Hematopoietic multipotent progenitor cell treated with erythropoietin and hydrocortisone succinate and interleukin-3 and kit ligand, for 8 days (in vitro differentiated cells): ENCODE data around the gene TSNAXIP1.

Source experiments
- DNase-seq: peaks from one replicate; pipeline ENCODE4 v3.0.0-alpha.2; 2015

TSNAXIP1 gene

DNA sequence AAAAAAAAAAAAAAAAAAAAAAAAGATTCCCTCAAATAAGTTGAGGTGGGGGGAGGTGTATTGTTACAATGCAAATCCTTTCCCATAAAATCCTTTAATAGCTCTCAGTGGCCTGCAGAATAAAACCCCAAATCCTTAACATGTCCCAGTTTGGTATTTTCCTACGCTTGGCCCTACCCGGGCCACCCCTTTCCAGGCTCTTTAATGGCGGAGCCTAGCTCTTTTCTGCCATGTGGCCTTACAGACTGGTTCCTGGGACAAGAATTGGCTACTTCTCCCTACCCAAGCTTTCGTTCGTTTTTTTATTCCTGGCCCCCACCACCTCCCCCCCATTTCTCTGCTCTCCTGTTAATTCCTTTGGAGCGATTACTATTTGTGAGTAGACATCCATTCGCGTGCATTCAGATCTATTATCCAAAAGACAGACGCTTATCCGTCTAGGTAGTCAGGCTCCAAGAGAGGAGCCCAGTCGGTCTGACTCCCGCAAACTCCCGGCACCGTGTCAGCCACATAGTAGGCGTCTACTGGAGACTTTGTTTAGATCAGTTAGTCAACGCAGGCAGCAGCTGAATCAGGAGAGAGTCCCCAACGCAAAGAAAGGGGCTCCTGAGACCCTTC, 34.6 kb downstream of the TSNAXIP1 start:
- DNase-seq = no peak

DNA sequence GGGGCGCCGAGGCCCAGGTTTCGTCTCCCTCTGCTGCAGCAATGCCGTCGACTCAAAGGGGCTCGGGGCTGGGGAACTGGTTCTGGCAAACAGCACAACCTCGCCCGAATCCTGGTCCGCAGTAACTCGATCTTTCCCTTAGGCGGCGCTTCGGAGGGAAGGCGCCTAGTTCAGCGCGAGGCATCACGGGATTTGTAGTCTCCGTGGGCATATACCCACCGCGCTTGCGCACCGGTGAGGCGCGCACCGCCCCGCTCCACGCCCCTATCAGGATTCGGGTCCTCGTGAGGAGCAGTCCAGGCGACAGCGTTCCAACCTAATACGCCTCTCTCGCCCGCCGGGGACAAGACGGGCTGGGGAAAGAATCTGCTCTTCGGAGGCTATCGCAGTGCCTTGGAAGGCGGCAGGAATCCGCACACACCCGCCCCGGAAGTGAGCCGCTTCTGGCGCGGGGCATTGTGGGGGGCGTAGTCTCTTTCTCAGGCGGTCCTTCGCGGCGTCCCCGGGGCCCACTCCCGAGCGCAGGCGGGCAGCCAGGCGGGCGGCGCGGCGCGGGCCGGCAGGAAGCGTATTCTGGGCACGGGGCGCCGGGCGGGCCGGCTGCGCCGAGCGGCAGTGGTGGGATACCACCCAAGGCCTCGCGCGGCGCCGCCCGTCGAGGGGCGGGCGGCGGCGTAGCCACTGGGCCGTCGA, 35.3 kb downstream of the TSNAXIP1 start, which contains the start of gene THAP11:
Gene THAP11 (plus strand): TSS at position 505 of the 693 bp plus-strand sequence. CDS start 235 bp downstream, outside the sequence.
- DNase-seq = peak; percentile 97

DNA sequence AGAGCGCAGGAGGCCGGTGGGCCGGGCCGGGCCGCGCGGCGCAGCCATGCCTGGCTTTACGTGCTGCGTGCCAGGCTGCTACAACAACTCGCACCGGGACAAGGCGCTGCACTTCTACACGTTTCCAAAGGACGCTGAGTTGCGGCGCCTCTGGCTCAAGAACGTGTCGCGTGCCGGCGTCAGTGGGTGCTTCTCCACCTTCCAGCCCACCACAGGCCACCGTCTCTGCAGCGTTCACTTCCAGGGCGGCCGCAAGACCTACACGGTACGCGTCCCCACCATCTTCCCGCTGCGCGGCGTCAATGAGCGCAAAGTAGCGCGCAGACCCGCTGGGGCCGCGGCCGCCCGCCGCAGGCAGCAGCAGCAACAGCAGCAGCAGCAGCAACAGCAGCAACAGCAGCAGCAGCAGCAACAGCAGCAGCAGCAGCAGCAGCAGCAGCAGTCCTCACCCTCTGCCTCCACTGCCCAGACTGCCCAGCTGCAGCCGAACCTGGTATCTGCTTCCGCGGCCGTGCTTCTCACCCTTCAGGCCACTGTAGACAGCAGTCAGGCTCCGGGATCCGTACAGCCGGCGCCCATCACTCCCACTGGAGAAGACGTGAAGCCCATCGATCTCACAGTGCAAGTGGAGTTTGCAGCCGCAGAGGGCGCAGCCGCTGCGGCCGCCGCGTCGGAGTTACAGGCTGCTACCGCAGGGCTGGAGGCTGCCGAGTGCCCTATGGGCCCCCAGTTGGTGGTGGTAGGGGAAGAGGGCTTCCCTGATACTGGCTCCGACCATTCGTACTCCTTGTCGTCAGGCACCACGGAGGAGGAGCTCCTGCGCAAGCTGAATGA, 36.0 kb downstream of the TSNAXIP1 start:
- DNase-seq = peak; percentile 61

DNA sequence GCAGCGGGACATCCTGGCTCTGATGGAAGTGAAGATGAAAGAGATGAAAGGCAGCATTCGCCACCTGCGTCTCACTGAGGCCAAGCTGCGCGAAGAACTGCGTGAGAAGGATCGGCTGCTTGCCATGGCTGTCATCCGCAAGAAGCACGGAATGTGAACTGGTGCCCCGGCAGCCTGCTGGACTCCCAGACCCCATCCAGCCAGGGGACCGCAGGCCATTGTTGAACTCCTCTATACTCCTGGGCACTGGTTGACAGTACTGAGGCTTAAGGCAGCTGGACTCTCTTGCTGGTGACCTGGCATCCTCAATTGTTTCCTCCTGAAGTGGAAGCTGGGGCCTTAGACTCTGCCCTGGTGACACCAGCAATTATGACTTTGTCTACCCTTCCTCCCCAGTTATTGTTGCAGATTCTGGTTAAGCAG, 36.7 kb downstream of the TSNAXIP1 start:
- no peak for DNase-seq

DNA sequence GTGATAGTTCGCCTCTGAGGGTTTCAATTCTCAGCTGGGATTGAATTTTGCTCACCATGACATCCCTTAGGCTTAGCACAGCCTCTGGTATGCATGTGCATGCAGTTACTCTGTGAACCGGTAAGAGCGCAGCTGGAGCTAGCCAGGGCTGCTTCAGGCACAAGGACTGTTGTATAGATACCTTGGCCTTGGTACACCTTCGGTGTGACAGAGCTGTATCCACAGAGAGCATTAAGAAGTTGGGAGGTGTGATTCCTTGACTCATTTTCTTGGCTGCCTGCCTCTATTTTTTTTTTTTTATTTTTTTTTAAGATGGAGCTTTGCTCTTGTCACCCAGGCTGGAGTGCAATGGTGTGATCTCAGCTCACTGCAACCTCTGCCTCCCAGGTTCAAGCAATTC, 37.8 kb downstream of the TSNAXIP1 start:
- DNase-seq = no peak

DNA sequence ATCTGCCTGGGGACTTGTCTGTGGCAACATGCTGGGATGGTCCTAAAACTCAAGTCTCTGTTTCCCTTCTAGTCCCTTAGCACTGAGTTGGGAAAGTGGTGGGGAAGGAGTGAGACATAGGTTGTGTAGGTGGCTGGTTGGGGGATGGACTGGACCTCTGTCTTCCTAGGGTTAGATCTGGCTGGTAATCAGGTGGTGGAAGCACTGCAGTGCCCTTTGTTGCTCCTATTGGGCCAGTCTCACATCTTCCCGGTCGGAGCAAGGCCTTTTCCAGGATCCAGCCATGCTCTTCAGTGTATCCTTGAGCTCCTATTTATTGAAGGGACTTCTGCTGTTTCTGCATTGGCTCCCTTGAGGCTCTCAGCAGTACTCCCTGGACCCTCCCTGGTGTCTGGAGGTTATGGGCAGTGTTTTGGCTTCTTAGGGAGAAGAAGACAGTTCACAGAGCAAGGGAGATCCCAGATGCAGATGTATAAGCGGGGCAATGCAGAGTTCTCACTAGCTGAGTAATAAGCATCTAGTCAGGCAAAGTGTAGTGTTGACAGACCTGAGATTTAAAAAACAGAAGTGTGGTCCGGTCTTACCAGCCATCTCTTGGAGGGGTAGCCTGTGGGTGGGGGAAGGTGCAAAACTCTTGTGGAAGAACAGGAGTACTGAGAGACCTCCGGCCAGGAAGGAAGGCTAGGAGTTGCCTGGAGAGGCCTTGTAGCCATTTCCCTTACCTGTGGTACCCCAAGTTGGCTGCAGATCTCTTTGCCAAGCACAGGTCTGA, 38.8 kb downstream of the TSNAXIP1 start:
- DNase-seq = no peak

DNA sequence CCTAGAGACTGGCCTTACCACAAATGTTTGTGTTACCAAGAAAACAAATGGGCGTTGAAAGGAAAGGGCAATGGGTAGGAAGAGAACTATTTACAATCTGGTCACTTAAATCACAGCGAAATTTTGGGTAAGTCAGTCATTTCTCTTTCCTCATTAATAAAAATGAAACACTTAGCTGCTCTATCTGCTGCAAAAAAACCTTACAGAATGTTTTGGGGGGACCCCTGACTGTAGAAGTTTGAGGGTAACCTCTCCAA, 39.3 kb downstream of the TSNAXIP1 start:
- no peak for DNase-seq

DNA sequence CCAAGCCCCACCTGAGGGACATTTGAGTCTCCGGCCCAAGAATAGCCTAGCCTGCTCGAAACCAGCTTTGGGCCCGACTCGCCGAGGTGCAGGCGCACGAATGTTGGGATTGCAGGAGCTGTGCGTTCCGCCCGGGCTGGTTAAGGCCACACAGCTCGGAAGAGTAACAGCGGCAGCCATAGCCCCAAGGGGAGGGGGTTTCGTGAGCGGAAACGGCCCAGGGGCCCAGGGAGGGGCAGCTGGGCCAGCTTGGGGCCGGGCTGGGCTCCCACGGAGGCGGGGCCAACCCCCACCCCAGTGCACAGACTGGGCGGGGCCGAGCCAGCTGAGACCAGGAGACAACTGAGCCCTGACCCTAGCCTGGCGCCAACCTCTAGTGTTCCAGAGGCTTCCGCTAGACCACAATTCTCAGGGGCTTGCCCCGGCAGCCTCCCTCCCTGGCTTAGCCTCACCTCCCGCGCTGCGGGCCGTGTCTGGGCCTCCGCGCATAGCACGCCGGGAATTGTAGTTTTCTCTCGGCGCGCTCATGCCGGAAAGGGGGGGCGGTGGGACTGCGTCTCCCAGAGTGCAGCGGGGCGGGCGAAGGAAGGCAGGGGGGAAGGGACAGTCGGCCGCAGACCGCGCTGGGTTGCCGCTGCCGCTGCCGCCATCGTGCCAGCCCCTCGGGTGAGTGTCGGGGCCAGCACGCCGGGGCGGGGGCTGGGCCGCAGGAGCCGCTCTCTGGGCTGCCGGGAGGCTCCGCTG, 39.8 kb downstream of the TSNAXIP1 start, which contains the start of gene NUTF2:
Gene NUTF2 (plus strand): TSS at position 614 of the 744 bp plus-strand sequence. CDS start 18,198 bp downstream, outside the sequence.
- peak; percentile 95 for DNase-seq

DNA sequence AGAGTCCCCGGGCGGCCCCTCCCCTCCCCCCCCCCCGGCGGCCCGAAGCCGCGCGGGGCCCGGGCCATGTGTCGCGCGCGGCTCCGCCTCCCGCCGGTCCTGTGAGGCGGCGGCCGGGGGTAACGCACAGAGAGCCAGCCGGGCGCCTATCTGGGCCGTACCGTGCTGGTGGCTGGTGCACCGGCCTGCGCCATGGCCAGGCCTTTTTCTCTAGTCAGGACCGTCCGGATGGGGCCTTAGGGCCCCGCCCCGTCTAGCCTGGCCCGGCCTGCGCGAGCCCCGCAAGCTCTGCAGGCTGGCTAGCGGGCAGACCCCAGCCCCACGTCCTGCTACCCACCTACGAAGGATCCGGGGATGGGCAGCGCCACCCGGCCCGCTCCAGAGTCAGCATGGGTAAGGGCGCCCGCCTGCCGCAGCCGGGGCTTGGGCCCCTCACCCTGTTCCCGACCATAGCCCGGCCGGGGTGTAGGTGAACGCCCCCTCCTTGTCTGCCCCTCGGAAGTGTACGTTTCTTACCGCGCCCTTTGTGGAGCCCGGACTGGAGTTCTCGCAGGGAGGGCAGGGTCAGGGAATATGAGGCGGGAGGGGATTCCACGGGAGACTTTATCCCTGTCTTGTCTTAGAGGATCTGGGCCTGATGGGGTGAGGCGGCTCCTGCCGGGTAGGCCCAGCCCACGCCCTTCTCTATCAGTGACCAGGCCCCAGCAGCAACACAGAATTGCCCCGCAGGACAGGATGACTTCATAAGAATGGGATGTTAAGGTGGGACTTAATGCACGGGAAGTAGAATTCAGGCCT, 40.6 kb downstream of the TSNAXIP1 start, which contains the start of gene CENPT:
Gene CENPT (minus strand): TSS at position 630 of the 798 bp plus-strand sequence. CDS start 13,834 bp downstream, outside the sequence.
- peak; percentile 87 for DNase-seq

DNA sequence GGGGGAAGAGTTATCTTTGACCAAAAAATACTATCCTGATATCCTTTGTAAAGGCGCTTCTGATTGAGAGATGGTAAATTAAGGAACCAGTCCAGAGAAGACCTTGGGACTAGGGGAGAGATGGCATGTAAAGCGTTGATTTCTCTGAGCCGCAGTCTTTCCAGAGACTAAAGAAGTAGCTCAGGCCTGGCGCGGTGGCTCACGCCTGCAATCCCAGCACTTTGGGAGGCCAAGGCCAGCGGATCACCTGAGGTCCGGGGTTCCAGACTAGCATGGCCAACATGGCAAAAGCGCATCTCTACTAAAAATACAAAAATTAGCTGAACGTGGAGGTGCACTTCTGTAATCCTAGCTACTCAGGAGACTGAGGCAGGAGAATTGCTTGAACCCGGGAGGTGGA, 41.4 kb downstream of the TSNAXIP1 start:
- DNase-seq = no peak

DNA sequence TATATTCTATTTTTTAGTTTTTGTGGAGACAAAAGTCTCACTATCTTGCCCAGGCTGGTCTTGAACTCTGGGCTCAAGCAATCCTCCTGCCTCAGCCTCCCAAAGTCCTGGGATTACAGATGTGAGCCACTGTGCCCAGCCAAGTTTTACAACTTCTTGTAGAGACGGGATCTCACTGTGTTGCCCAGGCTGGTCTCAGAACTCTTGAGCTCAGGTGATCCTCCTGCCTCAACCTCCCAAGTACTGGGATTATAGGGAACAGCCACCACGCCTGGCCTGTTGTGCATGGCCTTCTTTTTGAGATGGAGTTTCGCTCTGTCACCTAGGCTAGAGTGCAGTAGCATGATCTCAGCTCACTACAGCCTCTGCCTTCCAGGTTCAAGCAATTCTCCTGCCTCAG, 47.0 kb downstream of the TSNAXIP1 start:
- DNase-seq = no peak

DNA sequence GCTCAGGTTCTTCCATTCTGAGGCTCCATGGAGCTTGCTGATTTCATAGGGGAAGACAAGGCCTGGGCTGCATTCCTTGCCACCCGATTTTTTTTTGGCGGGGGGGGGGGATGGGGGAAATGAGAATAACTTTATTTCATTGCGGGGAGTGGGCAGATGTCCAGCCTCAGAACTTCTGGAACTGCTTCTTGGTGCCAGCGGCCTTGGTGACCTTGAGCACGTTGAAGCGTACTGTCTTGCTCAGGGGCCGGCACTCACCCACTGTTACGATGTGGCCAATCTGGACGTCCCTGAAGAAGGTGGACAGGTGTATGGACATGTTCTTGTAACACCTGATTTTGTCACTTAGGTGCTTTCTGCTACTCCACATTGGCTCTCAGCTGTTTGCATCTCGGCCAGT, 49.1 kb downstream of the TSNAXIP1 start:
- DNase-seq = no peak

DNA sequence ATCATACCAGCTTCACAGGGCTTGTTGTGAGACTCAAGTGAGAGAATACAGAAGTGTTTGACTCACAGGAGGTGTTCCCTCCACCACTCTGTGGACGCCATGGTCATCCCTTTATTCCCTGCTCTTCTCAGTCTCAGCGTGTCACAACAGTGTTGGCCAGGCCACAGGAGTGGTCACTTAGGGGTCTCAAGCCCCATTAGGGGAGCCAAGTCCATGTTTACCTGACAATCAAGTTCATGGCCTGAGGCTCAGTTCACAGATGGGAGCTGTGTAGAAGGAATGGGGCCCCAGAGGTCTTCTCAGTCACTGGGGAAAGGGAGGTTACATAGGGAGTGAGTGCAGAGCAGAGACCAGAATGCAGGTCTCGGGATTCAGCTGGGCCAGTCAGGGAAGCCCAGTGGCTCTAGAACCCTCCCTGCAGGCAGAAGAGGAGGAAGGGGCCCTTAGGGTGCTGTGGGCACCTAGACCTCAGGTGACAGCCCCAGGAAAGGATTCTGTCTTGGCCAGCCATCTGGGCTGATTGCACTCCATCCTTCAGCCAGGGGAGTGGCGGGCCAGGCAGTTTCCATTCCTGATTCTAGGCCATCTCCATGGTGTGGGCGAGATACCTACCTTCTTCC, 50.3 kb downstream of the TSNAXIP1 start:
- DNase-seq = no peak

DNA sequence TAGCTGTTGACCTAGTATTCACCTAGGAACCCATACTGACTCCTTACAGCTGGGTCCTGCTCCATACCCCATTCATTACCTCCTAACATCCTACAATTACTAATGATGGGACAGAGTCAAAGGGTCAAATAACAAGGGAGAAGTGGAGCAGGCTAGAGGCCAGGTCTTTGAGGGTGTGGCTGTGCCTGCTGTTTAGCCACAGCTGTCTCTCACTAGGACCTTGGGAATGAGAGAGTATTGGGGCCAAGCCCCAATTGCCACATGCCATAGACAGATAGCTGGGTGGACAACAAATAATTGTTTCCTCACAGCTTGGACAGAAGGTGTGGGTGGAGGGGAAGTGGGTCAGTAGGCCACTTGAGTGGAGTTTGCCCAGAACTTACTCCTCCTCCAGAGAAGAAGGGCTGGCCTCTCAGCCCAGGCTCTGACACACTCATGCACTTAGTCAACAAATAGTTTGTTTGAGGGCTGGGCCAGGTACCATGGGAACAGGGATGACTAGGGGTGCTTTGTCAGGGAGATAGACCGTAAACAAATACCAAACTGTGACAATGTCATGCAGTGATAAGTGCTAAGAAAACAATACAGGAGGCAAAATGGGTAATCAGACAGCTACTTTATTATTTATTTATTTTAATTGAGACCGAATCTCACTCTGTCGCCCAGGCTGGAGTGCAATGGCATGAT, 51.0 kb downstream of the TSNAXIP1 start:
- peak; percentile 43 for DNase-seq

DNA sequence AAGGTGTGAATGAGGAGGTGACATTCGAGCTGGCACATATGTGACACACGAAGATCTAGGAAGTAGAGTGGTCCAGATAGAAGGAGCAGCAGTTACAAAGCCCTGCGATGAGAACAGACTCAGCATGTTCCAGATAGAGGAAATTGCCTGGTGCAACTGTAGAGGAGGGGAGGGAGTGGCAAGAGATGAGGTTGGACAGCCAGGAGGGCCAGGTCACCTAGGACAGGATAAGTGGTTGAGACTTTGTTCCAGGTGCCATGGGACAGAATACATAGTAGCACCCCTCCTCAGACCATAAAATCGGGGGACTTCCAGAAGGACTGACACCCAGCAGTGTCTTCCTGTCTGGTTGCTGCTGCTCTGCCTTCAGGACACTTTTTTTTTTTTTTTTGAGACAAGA, 51.8 kb downstream of the TSNAXIP1 start:
- no peak for DNase-seq

DNA sequence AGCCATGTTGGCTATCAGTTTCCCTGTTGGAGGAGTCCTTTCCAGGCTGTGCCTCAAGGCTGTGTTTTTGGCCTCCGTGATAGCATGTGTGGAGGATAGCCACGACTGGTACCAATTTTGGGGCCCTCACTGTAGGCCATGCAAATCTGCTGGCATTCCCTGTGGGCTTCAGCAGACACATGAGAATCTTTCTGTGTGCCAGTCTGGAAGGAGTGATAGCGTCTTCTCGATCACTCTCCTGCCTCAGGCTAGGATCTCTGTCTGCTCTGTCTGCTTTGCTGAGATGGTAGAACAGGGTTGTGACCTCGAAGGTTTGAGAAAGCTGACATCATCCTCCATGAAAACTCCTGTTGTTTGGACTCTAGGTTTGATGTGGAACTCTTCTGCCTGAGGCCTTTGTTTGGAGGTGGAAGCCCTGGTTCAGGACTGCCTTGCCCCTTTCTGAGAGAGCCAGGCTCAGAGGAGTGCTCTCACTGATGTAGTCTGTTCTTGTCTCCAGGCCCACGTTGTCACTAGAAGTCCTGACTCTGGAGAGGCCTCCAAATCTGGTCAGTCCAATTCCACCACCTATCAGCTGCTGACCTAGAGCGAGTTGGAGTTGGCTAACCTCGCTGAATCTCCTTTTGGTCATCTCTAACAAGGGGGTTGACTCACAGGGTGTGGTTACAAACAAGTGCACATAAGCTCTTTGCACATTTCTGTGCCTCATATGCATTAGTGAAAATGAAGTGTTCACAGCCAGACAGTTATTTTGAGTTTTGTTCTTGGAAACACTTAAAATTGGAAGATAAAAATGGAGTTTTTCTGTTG, 54.1 kb downstream of the TSNAXIP1 start:
- DNase-seq = peak; percentile 32

DNA sequence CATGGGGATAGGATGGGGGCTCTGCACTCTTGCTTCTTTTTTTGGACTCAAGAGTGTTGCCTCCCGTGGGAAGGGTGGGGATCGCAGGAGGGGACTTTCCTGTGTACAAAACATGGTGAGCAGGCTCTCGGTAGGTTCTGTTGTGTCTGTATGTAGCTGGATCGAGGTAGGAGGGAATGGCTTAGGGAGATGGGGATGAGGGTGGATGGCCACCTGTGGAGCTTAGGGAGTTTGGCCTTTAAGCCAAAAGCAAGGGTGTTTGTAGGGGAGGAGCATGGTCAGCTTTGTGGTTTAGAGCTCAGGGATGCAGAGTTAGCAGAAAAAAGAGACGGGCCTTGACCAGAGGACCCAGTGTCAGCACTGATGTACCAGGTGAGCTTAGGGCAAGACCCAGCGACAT, 55.2 kb downstream of the TSNAXIP1 start:
- DNase-seq = no peak

DNA sequence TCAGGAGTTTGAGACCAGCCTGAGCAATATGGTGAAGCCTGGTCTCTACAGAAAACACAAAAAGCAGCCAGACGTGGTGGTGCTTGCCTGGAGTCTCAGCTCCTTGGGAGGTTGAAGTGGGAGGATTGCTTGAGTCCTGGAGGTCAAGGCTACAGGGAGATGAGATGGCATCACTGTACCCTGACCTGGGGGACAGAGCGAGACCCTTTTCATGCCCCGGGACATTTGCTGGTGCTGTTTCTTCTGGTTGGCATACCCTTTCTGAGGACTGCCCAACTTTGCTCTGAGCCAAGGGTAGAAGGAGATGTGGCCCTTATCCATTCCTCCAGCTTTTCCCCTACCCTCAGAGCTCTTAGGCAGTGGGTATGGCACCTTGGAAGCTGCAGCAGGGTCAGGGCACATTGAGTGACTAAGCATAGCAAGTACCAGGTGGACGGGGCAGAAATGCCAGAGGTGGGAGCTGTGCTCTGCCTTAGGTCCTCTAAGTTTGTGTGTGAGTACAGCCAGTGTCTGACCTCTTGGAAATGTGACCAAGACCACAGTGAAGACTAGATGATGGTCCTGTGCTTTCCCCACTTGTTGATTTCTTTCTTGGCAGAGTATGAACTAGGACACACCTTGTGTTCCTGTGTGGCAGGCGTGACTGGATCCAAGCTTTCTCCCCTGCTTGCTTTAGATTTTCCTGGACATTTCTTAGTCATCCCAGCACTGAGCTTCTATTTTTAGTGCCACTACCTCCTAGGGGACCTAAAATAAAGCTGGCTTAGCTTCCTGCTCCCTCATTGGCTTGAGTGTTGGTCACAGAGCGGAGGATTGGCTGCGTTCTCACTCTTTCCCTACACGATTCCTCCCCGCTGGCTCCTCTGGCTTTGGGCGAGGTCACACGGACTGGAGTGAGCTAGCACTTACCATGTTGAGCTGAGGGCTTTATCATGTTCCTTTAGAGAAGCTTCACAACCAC, 56.2 kb downstream of the TSNAXIP1 start:
- no peak for DNase-seq
